ENCODE results near the gene SLC39A12. TPM values are rescaled to one million over a fixed set of nuclear protein-coding genes. Genes with fewer than 3 reads are reported as not detected.

Gene SLC39A12
- polyA plus RNA-seq, 5 donors = 0.09 to 0.12 TPM; not detected in 3

DNA sequence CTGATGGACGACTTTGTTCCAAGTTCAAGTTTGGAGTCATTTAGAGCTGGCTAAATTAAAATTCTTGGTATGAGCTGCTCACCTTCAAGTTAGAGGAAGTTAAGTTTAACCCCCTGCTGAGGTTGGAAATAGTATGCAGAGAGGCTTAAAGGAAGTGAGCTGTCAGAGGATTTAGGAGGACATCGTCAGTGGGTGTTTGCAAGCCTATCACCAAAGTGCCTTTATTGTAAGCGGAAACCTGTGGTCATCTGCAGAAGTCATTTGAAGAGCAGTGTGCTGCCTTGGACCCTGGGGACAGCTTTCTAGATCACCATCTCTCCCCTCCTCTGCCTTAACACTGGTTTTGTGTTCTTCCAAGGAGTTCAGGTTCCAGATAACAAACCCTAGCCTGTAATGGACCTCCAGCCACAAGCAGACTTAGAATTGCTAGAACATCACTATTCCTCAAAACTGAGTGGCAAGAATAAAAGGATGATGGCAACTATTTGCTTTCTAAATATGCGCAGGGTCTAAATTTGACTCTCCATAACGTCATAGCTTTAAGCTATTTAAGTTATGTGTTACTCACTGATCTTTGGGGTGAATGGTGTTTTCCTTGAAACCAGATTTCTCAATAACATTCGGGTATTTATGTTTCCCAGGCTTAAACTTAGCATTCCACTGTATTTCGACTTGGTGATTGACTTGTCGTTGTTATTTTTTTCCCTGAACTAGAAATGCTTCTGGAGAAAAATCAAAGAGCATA, 93.4 kb downstream of the SLC39A12 start:
- no peak for DNase-seq

GRCh38 chr10:18056583-18056982, 104.9 kb downstream of the SLC39A12 start:
- DNase-seq = no peak

- DNase-seq = peak; percentile 73 to 80
Observed at GRCh38 chr10:18059826-18060559, 108.3 kb downstream of the SLC39A12 start.

DNA sequence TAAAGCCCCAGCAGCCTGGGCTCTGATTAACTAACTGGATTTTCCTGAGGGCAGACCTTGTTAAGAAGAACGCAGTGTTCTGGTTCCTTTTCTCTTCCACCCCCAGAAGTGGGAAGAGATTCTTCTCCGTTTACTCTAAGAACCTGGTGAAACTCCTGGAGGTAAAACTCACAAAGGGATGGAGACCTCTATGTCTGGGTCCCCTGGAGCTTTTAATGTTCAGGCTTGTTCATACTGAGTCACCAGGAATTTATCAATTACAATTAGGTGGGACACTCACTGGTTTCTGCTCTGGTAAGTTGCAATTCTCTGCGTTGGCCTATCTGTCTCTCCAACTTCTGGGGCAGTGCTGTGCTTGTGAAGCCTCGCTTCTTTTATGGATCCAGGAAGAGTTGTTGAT, 115.2 kb downstream of the SLC39A12 start:
- DNase-seq = no peak

DNA sequence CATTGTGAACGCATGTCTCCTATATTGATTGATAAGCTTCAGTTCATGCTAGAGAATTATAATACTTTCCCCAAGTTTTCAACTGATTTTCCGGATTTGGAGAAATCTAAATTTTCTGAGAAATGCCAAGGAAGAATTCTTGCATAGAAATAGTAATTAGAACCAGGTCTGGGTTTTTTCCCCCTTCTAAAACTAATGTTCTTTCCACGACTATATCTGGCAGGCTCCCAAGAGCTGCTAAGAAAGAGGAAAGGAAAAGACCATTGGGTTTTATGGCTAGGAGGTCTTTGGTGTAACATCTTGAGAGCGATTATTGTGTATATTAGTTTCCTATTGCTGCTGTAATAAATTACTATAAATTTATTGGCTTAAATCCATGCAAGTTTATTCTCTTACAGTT, 116.7 kb downstream of the SLC39A12 start:
- no peak for DNase-seq

DNA sequence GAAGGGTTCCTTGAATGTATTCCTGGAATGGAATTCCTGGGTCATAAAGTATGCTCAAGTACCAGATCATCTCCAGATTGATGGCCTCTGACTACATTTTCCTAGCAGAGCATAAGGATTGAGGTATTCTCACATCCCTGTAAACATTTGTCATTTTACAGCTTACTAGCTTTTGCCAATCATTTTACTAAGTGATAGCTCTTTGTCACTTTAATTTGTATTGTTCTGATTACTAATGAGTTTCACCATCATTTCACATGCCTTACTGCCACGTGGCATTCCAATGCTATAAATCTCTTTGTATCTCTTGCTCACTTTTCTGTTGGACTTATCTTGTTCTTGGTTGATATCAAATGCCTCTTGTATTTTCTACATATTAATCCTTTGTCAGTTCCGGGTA, 119.9 kb downstream of the SLC39A12 start:
- no peak for DNase-seq

GRCh38 chr10:18073314-18073713, 121.6 kb downstream of the SLC39A12 start:
- no peak for DNase-seq

GRCh38 chr10:18075881-18076280, 124.2 kb downstream of the SLC39A12 start:
- DNase-seq = no peak

DNA sequence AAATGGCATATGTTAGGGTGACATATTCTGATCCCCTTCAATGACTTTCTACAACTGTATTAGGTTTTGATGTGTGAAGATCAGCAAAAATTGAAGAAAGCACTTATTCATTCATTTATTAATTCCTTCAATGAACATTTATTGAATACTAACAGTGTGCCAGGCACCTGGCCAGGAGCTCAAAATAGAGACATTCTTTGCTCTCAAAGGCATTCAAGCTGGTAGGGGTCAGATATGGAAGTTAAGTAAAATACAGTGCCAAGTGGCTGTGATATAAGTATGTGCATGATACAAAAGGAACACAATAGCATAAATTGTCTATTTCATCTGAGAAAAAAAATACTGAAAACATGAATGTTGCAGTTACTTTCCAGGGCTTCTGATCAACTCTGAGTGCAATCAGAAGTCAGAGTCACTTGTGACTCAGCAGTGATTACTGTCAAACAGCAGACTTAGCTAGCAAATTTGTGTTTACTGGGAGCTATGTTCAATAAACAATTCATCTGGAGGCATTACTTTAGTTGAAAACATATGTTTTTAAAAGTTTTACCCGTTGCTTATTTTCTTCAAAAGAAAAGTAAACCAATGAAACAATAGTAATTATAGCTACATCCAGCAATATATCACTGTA, 128.1 kb downstream of the SLC39A12 start:
- DNase-seq = no peak

DNA sequence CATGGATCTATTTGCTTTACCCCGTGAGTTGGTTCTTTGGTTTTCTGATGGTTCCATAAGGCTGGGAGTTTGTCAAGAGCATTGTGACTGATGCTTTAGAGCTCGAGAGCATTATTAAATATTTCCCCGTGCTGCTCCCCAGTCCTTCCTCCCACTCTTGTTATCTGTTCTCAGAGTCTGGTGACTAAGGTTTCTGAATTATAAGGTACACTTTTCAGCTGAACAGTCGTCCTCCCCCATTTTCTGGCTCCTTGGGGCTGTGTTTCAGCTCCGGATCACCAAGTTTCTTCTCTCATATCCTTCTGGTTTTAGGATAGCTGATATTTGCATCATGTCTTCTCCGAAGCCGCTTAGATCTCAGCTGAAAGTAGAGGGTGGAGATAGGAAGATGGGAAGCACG, 130.7 kb downstream of the SLC39A12 start:
- no peak for DNase-seq

GRCh38 chr10:18085855-18086254, 134.1 kb downstream of the SLC39A12 start:
- DNase-seq = no peak

GRCh38 chr10:18086746-18087145, 135.0 kb downstream of the SLC39A12 start:
- DNase-seq = peak in 1 of 2 donors; percentile 32

- peak; percentile 83 to 84 for DNase-seq
Observed at GRCh38 chr10:18087355-18087754, 135.6 kb downstream of the SLC39A12 start.

Other genes with a start within 250 kb of the SLC39A12 start
- gene TMEM236, start 199.7 kb upstream of the SLC39A12 start, polyA plus RNA-seq (ENCODE audit: insufficient read depth in 1 of 5, insufficient read length in 5 of 5, low replicate concordance in 1 of 5) = under 1 TPM; 0.26 to 0.54 (median 0.38) TPM
- 10 to 100 TPM; 16.8 to 23.9 (median 22.2) TPM for gene MRC1, start 142.6 kb upstream of the SLC39A12 start, polyA plus RNA-seq (ENCODE audit: insufficient read depth in 1 of 5, insufficient read length in 5 of 5, low replicate concordance in 1 of 5)
- gene CACNB2, start 188.5 kb downstream of the SLC39A12 start, polyA plus RNA-seq (ENCODE audit: insufficient read depth in 1 of 5, insufficient read length in 5 of 5, low replicate concordance in 1 of 5) = 10 to 100 TPM in 4 of 5 donors, 1 to 10 TPM in 1; 9.5 to 16.3 (median 12.7) TPM